Suprapubic skin (tissue), 4 donors: ENCODE measurements around the gene DCDC2C. TPM values are rescaled to one million over a fixed set of nuclear protein-coding genes. Genes with fewer than 3 reads are reported as not detected.

Experiments used
- DNase-seq, 2 donors: peaks; one replicate each; pipeline ENCODE4 v3.0.0-alpha.2; 2019; ENCODE audit warnings: low spot score in 2 of 2
- H3K27ac ChIP-seq: fragments of 200-600 bp; sonication (generic); one replicate; pipeline ENCODE4 v1.5.1; 2019
- H3K27me3 ChIP-seq: fragments of 200-600 bp; sonication (generic); one replicate; pipeline ENCODE4 v1.5.1; 2019
- H3K36me3 ChIP-seq: fragments of 200-600 bp; sonication (generic); one replicate; pipeline ENCODE4 v1.5.1; 2019
- H3K4me1 ChIP-seq: fragments of 200-600 bp; sonication (generic); one replicate; pipeline ENCODE4 v1.5.1; 2019
- H3K4me3 ChIP-seq: fragments of 200-600 bp; sonication (generic); one replicate; pipeline ENCODE4 v1.5.1; 2019; ENCODE audit warnings: mild to moderate bottlenecking
- H3K9me3 ChIP-seq: fragments of 200-600 bp; sonication (generic); one replicate; pipeline ENCODE4 v1.5.1; 2019
- CTCF ChIP-seq, 2 donors: fragments of 200-600 bp in 1 of 2; fragments of 450-650 bp in 1 of 2; sonication (generic) in 1 of 2; IDR thresholded peaks; one replicate each; pipeline ENCODE4 v1.5.1; 2016 to 2019; ENCODE audit warnings: antibody characterized with exemption in 2 of 2, mild to moderate bottlenecking in 1 of 2, moderate library complexity in 1 of 2
- EP300 ChIP-seq: sonication (generic); formaldehyde crosslinking; IDR thresholded peaks from one replicate; pipeline ENCODE4 v1.6.1; 2017; ENCODE audit warnings: antibody characterized with exemption
- POLR2A ChIP-seq, 2 donors: fragments of 450-650 bp; IDR thresholded peaks; one replicate each; pipeline ENCODE4 v1.6.1; 2017; ENCODE audit warnings: antibody characterized with exemption in 2 of 2, mild to moderate bottlenecking in 2 of 2, moderate library complexity in 2 of 2
- POLR2AphosphoS5 ChIP-seq, 3 donors: sonication (generic); formaldehyde crosslinking; IDR thresholded peaks; one replicate each; pipeline ENCODE4 v1.6.1; 2017; ENCODE audit warnings: antibody characterized with exemption in 3 of 3
- WGBS: methylation state at CpG from one replicate; pipeline ENCODE4 v1.1.5; 2018; 5-methylcytosine and 5-hydroxymethylcytosine counted together
- total RNA-seq, 4 donors: library from RNA; depleted of rRNA; stranded (reverse); fragments of >200 nt; gene quantifications; one replicate each; pipeline ENCODE4 v1.1.0, GENCODE V29; 2016

DCDC2C gene
- total RNA-seq, 4 donors from 2014 or later: 1.0 TPM; not detected in 3

- no peaks in the 10 kb centered on the region for H3K36me3 ChIP-seq
- H3K4me3 ChIP-seq: no peak overlapping the region
- WGBS: 92% methylated on average over 2 of the region's 2 CpGs
- TF ChIP-seq POLR2AphosphoS5 (IDR thresholded peaks at IDR 0.05): no peak
- no peak for TF ChIP-seq CTCF (IDR thresholded peaks at IDR 0.05)
- no peak for TF ChIP-seq POLR2A (IDR thresholded peaks at IDR 0.05)
- TF ChIP-seq EP300: no peak
- H3K27ac ChIP-seq: no peak overlapping the region
- H3K27me3 ChIP-seq: no peaks in the 10 kb centered on the region
- no peaks in the 10 kb centered on the region for H3K4me1 ChIP-seq
- DNase-seq: no peak
- no peaks in the 10 kb centered on the region for H3K9me3 ChIP-seq
Observed at GRCh38 chr2:3873899-3874298, 170.5 kb downstream of the DCDC2C start.

GRCh38 chr2:3876221-3876620 is 172.8 kb downstream of the DCDC2C start:
- no peak for DNase-seq
- Histone ChIP-seq H3K4me1 (no peaks in the 10 kb centered on the region), H3K27me3 (no peaks in the 10 kb centered on the region), H3K4me3 (no peak overlapping the region), H3K36me3 (no peaks in the 10 kb centered on the region), H3K9me3 (no peaks in the 10 kb centered on the region), H3K27ac (no peak overlapping the region)
- TF ChIP-seq EP300: no peak
- no peak for TF ChIP-seq CTCF (IDR thresholded peaks at IDR 0.05)
- TF ChIP-seq POLR2A (IDR thresholded peaks at IDR 0.05): no peak
- no peak for TF ChIP-seq POLR2AphosphoS5 (IDR thresholded peaks at IDR 0.05)
- 70% methylated on average over 4 of the region's 4 CpGs for WGBS

- Histone ChIP-seq H3K36me3 (no peaks in the 10 kb centered on the region), H3K9me3 (no peaks in the 10 kb centered on the region), H3K4me1 (no peaks in the 10 kb centered on the region), H3K27me3 (no peaks in the 10 kb centered on the region), H3K27ac (no peak overlapping the region), H3K4me3 (no peak overlapping the region)
- WGBS: 38% methylated on average over 3 of the region's 3 CpGs
- DNase-seq: no peak
- TF ChIP-seq POLR2AphosphoS5 (IDR thresholded peaks at IDR 0.05) (no peak), EP300 (no peak), CTCF (IDR thresholded peaks at IDR 0.05) (no peak), POLR2A (IDR thresholded peaks at IDR 0.05) (no peak)
Observed at GRCh38 chr2:3876685-3877084, 173.3 kb downstream of the DCDC2C start.

GRCh38 chr2:3885629-3886628 is 182.6 kb downstream of the DCDC2C start:
- TF ChIP-seq POLR2AphosphoS5 (IDR thresholded peaks at IDR 0.05) (no peak), CTCF (IDR thresholded peaks at IDR 0.05) (no peak), POLR2A (IDR thresholded peaks at IDR 0.05) (no peak), EP300 (no peak)
- Histone ChIP-seq H3K4me3 (no peak overlapping the region), H3K36me3 (no peaks in the 10 kb centered on the region), H3K27me3 (no peaks in the 10 kb centered on the region), H3K27ac (no peak overlapping the region), H3K9me3 (no peaks in the 10 kb centered on the region), H3K4me1 (no peaks in the 10 kb centered on the region)
- DNase-seq: no peak
- 66% methylated on average over 24 of the region's 24 CpGs for WGBS

GRCh38 chr2:3895021-3895420 is 191.6 kb downstream of the DCDC2C start:
- Histone ChIP-seq H3K4me1 (no peaks in the 10 kb centered on the region), H3K9me3 (no peaks in the 10 kb centered on the region), H3K36me3 (no peaks in the 10 kb centered on the region), H3K27ac (no peak overlapping the region), H3K4me3 (no peak overlapping the region), H3K27me3 (no peaks in the 10 kb centered on the region)
- no peak for DNase-seq
- WGBS: 65% methylated on average over 2 of the region's 2 CpGs
- no peak for TF ChIP-seq EP300
- no peak for TF ChIP-seq POLR2A (IDR thresholded peaks at IDR 0.05)
- no peak for TF ChIP-seq CTCF (IDR thresholded peaks at IDR 0.05)
- no peak for TF ChIP-seq POLR2AphosphoS5 (IDR thresholded peaks at IDR 0.05)
